Measurements from ENCODE around the gene GABRR1.
A peak's percentile ranks its signal among the peaks of the same experiment; 100 is the strongest.
"Not testable (repeated sequence)": the region's sequence is repeated elsewhere in the genome, so short reads cannot be mapped to it uniquely, and the experiment has no call there.

Gene GABRR1

DNA sequence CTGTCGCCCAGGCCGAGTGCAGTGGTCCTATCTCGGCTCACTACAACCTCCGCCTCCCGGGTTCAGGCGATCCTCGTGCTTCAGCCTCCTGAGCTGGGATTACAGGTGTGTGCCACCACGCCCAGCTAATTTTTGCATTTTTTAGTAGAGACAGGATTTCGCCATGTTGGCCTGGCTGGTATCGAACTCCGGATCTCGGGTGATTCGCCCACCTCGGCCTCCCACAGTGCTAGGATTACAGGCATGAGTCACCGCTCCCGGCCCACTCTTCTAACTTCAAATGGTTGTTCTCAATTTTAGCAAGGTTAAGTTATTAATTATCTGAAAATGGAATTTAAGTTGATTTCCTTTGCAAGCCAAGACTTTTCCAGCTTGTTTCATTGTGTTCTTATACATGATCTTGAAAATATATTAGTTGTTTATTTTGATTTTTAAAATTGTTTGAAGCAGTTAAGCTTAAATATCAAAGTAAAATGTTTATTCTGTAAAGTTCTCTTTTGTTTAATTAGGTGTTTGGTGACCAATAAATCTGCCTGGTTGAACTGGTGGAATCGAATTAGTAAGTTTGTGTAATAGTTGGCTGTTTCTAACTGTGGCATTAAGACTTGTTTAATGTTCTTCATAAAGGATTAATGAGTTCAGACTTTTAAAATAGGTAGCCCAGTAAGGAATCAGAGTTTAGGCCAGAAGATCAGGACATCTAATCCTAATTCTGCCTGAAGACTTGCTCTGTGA lies 69.0 kb downstream of the GABRR1 start:
- DNase-seq: no peak

DNA sequence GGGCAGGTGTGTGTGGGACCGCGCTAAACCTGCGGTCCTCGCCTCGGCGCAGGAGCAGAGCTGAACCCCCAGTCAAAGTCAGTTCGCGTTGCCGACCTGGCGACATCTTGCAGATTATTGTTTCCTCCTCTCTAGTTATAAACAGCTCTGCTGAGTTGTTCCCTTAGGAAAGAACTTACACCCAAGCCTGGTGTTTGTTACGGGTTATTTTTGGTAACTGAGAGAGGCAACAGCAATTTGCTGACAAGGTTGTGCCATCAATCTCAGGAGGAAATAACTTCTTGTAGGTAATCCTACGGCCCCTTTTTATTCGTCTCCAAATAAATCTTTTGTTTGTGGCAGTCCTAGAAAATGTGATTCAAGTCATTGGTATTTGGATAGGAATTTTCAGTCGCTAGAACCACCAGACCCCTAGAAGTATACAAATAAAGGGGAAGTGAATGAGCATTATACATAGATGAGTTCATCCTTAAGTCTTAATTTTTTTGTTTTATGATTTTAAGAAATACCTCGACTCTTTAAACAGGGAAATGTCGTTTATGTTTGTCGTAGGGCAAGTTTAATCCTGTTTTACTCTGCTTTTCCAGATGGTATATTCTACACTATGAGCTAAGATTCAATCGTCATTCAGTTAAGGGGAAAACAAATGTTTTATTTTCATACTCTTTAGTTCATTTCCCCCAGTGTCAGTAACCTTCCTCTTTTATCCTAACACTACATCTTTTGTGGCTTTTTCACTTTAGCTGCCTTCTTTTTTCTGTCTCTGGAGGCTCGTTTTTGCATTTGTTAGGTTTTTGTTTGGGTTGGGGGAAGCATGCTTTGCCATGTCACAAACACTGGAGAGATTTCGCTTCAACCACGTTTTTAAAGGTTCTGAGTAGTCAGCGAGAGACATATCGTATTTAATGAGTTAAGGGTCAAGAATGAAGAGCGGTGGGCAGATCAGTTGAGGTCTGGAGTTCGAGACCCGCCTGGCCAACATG lies 70.1 kb downstream of the GABRR1 start:
- DNase-seq: no peak

DNA sequence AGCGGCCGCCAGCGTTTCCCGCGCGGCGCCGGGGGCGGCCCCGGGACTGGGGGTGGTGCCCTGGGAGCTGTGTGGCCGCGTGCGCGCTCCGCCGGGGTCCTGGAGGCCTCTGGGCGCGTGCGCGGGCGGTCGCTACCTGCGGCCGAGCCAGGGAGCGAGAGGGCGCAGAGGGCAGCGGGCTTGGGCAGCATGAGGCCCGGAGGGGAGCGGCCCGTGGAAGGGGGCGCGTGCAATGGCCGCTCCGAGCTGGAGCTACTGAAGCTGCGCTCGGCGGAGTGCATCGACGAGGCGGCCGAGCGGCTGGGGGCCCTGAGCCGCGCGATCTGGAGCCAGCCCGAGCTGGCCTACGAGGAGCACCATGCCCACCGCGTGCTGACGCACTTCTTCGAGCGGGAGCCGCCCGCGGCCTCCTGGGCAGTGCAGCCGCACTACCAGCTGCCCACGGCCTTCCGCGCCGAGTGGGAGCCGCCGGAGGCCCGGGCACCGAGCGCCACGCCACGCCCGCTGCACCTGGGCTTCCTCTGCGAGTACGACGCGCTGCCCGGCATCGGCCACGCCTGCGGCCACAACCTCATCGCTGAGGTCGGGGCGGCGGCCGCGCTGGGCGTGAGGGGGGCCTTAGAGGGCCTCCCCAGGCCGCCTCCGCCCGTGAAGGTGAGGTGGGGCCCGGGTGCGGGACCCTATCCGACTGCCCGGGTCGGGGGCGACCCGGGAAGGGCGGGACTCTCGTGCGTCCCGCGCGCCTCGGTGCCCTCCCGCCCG lies 71.0 kb downstream of the GABRR1 start, which contains the start of gene PM20D2:
Gene PM20D2 (plus strand): TSS at position 100 of the 762 bp plus-strand sequence. CDS start 90 bp downstream, at position 190.
- DNase-seq: peak; percentile 75

DNA sequence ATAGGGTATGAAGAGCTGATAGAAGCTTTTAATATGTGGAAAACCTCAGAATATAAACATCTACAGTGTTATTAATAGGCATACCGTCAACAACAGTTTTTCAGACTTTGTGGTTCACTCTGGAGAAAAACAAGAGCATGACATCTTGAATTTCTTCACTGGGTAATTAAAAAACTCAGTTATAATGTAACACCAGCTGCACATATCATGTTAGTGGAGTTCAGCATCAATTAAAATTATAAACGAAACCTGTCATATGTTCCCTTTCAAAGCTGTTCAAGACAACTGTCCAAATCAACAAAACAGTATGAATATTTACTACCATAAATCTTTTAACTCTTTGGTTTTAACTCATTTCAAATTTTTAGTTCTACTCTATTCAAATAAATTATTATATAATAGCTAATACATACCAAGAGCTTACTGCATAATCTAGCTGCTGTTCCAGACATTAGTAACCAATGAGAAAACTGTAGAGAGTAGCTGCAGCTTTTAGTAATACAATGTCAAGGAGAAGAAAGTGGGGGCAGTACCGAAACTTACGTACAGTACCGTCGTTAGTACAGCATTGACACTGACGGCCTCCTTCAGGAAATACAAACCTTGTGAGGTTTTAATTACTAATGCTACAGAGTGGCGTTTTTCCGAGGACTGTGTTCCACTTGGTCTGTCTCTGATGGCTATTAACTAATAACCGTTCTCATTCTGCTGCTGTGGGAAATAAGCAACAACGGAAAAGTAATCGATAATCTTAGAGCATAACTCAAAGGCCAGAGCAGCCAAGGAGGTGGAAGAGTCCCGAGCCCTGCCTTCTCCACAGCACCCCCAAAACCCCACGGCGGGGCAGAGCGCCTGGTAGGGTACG lies 71.8 kb downstream of the GABRR1 start:
- no peak for DNase-seq

DNA sequence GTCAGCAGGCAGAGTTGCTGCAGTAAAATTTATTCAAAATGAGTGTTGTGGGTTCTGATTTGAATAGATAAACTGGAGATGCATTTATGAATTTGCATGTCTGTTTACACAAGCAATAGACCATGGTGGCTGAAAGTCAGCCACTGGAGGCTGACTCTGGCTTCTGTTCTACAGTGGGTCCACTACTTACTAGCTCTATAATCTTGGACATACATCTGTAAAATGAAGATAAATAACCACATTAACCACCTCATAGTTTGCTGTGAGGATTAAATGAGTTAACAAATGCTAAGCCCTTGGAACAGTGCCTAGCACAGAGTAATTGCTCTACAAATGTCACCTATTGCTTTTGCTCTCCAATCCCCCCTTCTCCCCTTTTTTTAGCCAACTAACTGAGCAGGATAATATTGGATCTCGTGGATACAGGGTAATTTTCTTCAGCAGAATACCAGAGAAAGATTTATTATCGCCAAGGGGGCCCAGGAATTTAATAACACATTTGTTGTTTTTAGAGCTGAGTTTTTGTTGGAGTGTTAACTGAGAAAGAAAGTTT lies 72.7 kb downstream of the GABRR1 start:
- DNase-seq: no peak

DNA sequence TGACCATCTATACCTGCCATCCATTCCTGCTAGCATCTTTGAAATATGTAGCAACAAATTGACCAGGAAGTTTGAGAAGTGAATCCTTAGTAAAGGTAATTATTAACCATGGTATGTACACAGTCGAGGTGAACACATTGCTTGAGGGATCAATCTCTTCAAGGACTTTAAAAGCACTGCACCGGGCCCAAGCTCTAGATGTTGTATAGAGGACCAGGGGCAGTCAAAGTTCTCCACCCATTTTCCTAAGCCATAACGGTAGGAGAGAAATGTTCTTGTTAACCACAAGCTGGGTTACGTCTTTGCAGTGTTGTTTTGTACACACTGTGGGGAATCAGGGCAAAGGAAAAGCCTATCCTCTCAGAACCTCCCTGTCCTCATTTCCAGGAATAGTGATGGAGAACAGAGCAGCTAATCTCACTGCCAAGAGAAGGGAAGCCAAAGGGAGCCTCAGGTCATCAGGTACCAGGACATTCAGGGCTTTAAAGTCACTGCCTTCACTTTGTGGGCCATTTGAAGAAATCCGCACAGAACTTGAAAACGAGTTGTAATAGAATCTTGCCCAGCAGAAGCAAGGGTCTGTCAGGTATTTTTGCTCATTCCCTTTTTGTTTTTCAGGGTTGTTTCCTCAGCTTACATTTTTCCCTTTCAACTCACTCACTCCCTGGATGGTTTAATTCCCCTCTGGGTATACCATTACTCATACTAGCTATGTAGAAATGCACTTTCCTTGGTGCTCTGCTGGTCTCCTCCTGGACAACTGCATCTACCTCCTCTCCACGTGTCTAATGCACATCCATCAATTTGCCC lies 76.6 kb downstream of the GABRR1 start:
- no peak for DNase-seq

DNA sequence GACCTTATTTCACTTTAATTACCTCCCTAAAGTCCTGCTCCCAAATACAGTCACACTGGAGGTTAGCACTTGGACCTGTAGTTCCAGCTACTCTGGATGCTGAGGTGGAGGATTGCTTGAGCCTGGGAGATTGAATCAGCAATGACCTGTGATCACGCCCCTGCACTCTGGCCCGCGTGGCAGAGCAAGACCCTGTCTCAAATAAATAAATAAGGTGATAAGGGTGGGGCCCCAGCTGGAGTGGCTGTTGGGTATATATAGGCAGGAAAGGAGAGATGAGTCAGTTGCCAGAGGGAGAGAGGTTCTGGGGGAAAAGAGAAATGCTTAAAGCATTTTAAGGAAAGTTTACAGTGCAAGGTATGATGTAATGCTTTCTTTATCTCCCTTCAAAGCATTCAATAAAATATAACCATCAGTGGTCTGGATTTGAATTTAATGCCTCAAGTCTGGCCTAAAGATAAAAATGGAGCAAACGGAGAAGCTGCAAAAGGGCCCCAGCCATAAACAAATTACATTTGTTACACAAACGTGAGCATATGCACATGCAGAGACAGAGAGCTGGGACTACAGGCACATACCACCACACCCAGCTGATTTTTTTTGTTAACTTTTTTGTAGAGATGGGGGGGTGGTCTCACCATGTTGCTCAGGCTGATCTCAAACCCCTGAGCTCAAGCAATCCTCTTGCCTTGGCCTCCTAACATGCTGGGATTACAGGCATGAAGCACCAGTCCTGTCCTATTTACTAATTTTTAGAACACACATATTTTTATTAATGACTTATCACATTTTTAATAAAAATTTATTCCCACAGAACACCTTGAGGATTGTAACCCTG lies 77.4 kb downstream of the GABRR1 start:
- DNase-seq: no peak

DNA sequence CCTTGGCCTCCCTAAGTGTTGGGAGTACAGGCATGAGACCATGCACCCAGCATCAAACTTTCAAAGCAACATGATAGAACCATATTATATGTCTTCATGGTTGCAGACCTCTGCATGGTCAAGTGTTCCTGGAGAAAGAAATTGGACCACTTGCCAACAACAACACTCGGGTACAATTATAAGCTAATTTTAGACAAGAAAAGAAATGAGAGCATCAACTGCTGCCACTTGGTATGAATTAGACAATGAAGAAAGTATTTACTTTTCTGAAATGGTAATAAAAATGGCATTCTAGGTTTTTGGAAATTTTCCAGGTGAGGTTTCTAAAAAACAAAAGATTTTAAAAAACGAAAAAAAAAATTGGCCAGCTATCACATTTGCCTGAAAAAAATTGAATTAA lies 79.0 kb downstream of the GABRR1 start:
- no peak for DNase-seq

DNA sequence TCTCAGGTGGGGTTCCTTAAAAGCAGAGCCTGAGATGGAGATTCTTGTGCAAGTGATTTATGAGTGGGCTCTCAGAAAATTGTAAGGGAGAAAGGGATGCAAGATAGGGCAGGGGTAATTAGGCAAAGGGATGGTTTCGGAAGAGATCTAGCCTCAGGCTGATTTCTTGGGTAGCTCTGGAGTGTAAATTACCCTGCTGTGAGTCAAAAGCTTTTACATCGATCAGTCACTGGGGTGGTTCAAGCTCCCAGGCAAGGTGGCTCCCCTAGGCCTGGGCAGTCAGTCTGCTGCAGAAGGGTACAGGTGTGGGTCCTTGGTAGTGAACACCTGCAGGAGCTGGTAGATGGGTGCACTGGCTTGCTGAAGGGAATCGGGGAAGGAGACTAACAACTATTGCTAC lies 82.4 kb downstream of the GABRR1 start:
- no peak for DNase-seq

DNA sequence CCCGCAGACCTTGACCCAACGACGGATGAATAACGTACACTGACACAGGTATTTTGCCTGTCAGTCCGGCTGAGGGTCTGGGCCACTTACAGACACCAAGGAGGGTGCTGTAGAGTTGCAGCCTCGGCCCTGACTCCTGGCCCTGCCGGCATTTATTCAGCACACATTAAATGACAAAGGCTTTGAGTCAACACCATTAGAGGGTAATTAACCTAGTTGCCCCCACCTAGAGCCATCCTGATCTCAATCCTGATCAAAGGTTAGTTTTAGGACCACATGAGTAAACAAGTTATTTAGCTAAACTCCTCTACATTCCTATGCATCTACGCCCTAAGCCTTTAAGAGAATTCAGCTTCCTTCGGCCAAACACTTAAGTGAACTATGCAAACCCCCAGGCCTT lies 83.2 kb downstream of the GABRR1 start:
- DNase-seq: no peak

DNA sequence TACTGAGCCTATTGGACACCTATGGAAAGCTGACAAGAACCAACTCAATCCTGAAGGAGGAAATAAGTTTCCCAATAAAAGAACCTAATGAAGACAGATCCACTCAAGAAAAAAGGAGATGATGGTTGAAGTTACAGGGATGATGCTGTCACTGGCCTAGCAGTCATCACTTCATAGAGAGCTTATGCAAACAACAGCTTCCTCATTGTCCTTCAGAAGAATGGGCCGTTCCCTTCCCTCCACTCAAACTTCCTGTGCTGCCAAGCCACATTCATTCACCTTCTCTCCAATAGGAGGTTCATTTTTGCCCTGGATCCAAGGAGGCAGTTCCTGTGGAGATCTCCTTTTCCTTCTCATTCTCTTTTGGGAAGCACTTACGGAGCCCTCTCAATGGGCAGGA lies 85.1 kb downstream of the GABRR1 start:
- DNase-seq: no peak

DNA sequence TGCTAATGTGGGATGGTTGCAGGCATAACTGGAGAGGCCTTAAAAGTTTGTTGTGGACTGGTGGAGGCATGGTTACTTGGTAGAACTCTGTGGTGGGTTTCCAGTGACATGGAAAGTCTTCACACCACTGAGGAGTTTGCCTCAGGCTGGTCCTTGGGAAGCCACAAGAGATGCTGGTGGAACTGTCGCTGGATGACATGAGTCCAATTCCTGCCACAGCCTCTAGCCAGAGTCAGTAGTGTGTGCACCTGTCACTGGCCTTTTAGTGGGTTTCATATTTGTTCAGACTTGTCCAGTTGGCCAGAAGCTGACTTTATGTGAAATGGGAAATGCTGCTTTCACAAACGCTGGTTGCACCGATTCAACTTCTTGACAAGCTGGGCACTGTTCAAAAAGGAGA lies 85.6 kb downstream of the GABRR1 start:
- DNase-seq: no peak

DNA sequence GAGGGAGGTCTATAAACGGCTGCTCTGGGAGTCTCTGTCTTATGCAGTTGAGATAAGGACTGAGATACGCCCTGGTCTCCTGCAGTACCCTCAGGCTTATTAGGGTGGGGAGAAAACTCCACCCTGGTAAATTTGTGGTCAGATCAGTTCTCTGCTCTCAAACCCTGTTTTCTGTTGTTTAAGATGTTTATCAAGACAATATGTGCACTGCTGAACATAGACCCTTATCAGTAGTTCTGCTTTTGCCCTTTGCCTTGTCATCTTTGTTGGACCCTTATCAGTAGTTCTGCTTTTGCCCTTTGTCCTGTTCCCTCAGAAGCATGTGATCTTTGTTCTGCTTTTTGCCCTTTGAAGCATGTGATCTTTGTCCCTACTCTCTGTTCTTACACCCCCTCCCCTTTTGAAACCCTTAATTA lies 88.9 kb downstream of the GABRR1 start:
- DNase-seq: not testable (repeated sequence)

Data from GDM1 (cell line).